IMR-90 (cell line): ENCODE data around the gene FIBCD1. TPM values are rescaled to one million over a fixed set of nuclear protein-coding genes. Genes with fewer than 3 reads are reported as not detected.

Experiments used
- ATAC-seq: fragments of 200-7000 bp; cut with Tn5 transposase; 2 replicates; pipeline ENCODE4 v1.9.1; 2020; ENCODE audit warnings: low read depth, mild to moderate bottlenecking, moderate library complexity
- BruUV-seq: library from RNA; stranded (reverse); fragments of 400-500 nt; replicated peaks from 2 replicates; lab custom pipeline; 2021; lab: Mats Ljungman, UMichigan
- CTCF ChIA-PET: fragments of 300-600 bp; formaldehyde crosslinking; extraction: SDS; loops from one replicate; lab custom pipeline; 2021; ENCODE audit warnings: antibody characterized with exemption; lab: Yijun Ruan, JAX
- POLR2A ChIA-PET: fragments of 300-600 bp; sonication (Branson Sonifier 250); formaldehyde crosslinking; loops from one replicate; lab custom pipeline; 2022; ENCODE audit warnings: antibody characterized with exemption; ENCODE audit not compliant: unreplicated experiment; lab: Charles Lee
- DNase-seq: peaks from one replicate; pipeline ENCODE4 v3.0.0; 2013
- H2AFZ ChIP-seq: replicated peaks from 2 replicates; pipeline ENCODE3; 2013; ENCODE audit warnings: low read length, mild to moderate bottlenecking; ENCODE audit not compliant: poor library complexity
- H2AK5ac ChIP-seq: 2 replicates; pipeline ENCODE4 v1.6.1; 2013; ENCODE audit warnings: low read depth, low read length, inconsistent platforms
- H2AK9ac ChIP-seq: replicated peaks from 2 replicates; pipeline ENCODE3; 2013; ENCODE audit warnings: mild to moderate bottlenecking, low read depth, low read length, moderate library complexity; ENCODE audit not compliant: poor library complexity
- H2BK120ac ChIP-seq: 2 replicates; pipeline ENCODE4 v1.6.1; 2013; ENCODE audit warnings: low read depth, low read length, inconsistent platforms
- H2BK15ac ChIP-seq: 3 replicates; pipeline ENCODE4 v1.6.1; 2013; ENCODE audit warnings: low read depth, low read length, inconsistent platforms
- H2BK20ac ChIP-seq: 2 replicates; pipeline ENCODE4 v1.6.1; 2013; ENCODE audit warnings: low read depth, mild to moderate bottlenecking, inconsistent platforms, low read length, moderate library complexity
- H2BK5ac ChIP-seq: 2 replicates; pipeline ENCODE4 v1.6.1; 2013; ENCODE audit warnings: mild to moderate bottlenecking, low read depth, low read length, inconsistent platforms; ENCODE audit not compliant: poor library complexity, severe bottlenecking
- H3K14ac ChIP-seq: replicated peaks from 2 replicates; pipeline ENCODE4 v1.6.1; 2013; ENCODE audit warnings: low read depth, low read length, inconsistent platforms
- H3K18ac ChIP-seq: 2 replicates; pipeline ENCODE4 v1.6.1; 2013; ENCODE audit warnings: low read depth, low read length, control low read depth
- H3K23ac ChIP-seq: 2 replicates; pipeline ENCODE4 v1.6.1; 2013; ENCODE audit warnings: low read depth, low read length, inconsistent platforms
- H3K27ac ChIP-seq: 2 replicates; pipeline ENCODE4 v1.5.1; 2013; ENCODE audit warnings: mild to moderate bottlenecking, control low read depth, low read length; ENCODE audit not compliant: insufficient read depth
- H3K27me3 ChIP-seq: 2 replicates; pipeline ENCODE4 v1.6.1; 2013; ENCODE audit warnings: low read length; ENCODE audit not compliant: control insufficient read depth, insufficient read depth
- H3K36me3 ChIP-seq: 2 replicates; pipeline ENCODE4 v1.6.1; 2013; ENCODE audit warnings: low read length, mixed read lengths; ENCODE audit not compliant: control insufficient read depth, insufficient read depth
- H3K4ac ChIP-seq: 2 replicates; pipeline ENCODE4 v1.6.1; 2013; ENCODE audit warnings: low read depth, low read length, inconsistent platforms
- H3K4me1 ChIP-seq: 2 replicates; pipeline ENCODE4 v1.6.1; 2013; ENCODE audit warnings: low read length, mixed read lengths; ENCODE audit not compliant: control insufficient read depth, insufficient read depth
- H3K4me2 ChIP-seq: 2 replicates; pipeline ENCODE4 v1.6.1; 2013; ENCODE audit warnings: low read depth, mild to moderate bottlenecking, control low read depth, low read length, moderate library complexity
- H3K4me3 ChIP-seq: 2 replicates; pipeline ENCODE4 v1.5.1; 2013; ENCODE audit warnings: low read depth, mild to moderate bottlenecking, control low read depth, low read length, moderate library complexity; ENCODE audit not compliant: insufficient read depth
- H3K56ac ChIP-seq: 2 replicates; pipeline ENCODE4 v1.6.1; 2013; ENCODE audit warnings: low read length, inconsistent platforms; ENCODE audit not compliant: insufficient read depth; ENCODE audit errors: extremely low read depth
- H3K79me1 ChIP-seq, 2 experiments: 2 replicates each; pipeline ENCODE4 v1.6.1; 2013; ENCODE audit warnings: low read length in 2 of 2, inconsistent platforms in 1 of 2, low read depth in 1 of 2
- H3K9ac ChIP-seq: 2 replicates; pipeline ENCODE4 v1.6.1; 2013; ENCODE audit warnings: low read depth, low read length, control low read depth
- H3K9me1 ChIP-seq: 2 replicates; pipeline ENCODE4 v1.6.1; 2013; ENCODE audit warnings: low read length, inconsistent platforms; ENCODE audit not compliant: insufficient read depth
- H3K9me3 ChIP-seq: 2 replicates; pipeline ENCODE4 v1.6.1; 2013; ENCODE audit warnings: low read length; ENCODE audit not compliant: control insufficient read depth, insufficient read depth
- H4K20me1 ChIP-seq: 2 replicates; pipeline ENCODE4 v1.6.1; 2013; ENCODE audit warnings: low read length, inconsistent platforms; ENCODE audit not compliant: insufficient read depth
- H4K5ac ChIP-seq: 2 replicates; pipeline ENCODE4 v1.6.1; 2013; ENCODE audit warnings: mild to moderate bottlenecking, low read depth, low read length, control low read depth
- H4K8ac ChIP-seq, 2 experiments: 2 replicates each; pipeline ENCODE4 v1.6.1; 2013; ENCODE audit warnings: low read depth in 2 of 2, low read length in 2 of 2, control low read depth in 1 of 2, inconsistent platforms in 1 of 2
- H4K91ac ChIP-seq: 2 replicates; pipeline ENCODE4 v1.6.1; 2013; ENCODE audit warnings: low read depth, low read length, inconsistent platforms; ENCODE audit not compliant: insufficient read depth
- BHLHE40 ChIP-seq: fragments of 150-350 bp; IDR thresholded peaks from 2 replicates; pipeline ENCODE4 v1.6.1; 2016; ENCODE audit warnings: mild to moderate bottlenecking, low read depth, low read length
- CEBPB ChIP-seq: IDR thresholded peaks from 2 replicates; pipeline ENCODE4 v1.6.1; 2012; ENCODE audit warnings: low read depth, low read length, improper control_type of control experiment
- MAZ ChIP-seq: IDR thresholded peaks from 2 replicates; pipeline ENCODE4 v1.6.1; 2012; ENCODE audit warnings: low read depth, mild to moderate bottlenecking, low read length, improper control_type of control experiment, moderate library complexity, borderline replicate concordance
- MXI1 ChIP-seq: IDR thresholded peaks from 2 replicates; pipeline ENCODE4 v1.6.1; 2012; ENCODE audit warnings: low read depth, mild to moderate bottlenecking, low read length, moderate library complexity, borderline replicate concordance
- NFE2L2 ChIP-seq: fragments of 150-350 bp; IDR thresholded peaks from 2 replicates; pipeline ENCODE4 v1.6.1; 2016; ENCODE audit warnings: low read depth, mild to moderate bottlenecking, low read length
- POLR2A ChIP-seq: IDR thresholded peaks from 2 replicates; pipeline ENCODE4 v1.6.1; 2012; ENCODE audit warnings: mild to moderate bottlenecking, low read depth, low read length
- SMC3 ChIP-seq: fragments of 150-350 bp; IDR thresholded peaks from 2 replicates; pipeline ENCODE4 v1.6.1; 2016; ENCODE audit warnings: low read depth, mild to moderate bottlenecking, antibody characterized with exemption, low read length, moderate library complexity
- WGBS, 2 experiments: methylation state at CpG; one replicate each; pipeline versions ENCODE4 v1.1.5 to v1.1.7; 2013; ENCODE audit warnings: missing lambda C conversion rate in 2 of 2; ENCODE audit not compliant: insufficient read length in 1 of 2; ENCODE audit errors: extremely low coverage in 2 of 2; 5-methylcytosine and 5-hydroxymethylcytosine counted together
- dilution Hi-C: fragments of 300-500 bp; cut with HindIII; formaldehyde crosslinking; loops from one replicate; pipeline ENCODE4 v1.14.3; 2018; ENCODE audit warnings: low sequenced_read_pairs; ENCODE audit not compliant: unreplicated experiment
- in situ Hi-C: fragments of 300-500 bp; cut with MboI; formaldehyde crosslinking; loops from 3 replicates; pipeline ENCODE4 v1.14.3; 2019; ENCODE audit warnings: low sequenced_read_pairs, inconsistent platforms, mixed read lengths
- intact Hi-C: fragments of 100-400 bp; cut with micrococcal nuclease; formaldehyde crosslinking; loops from 2 replicates; pipeline ENCODE4 v1.10.0; 2022
- polyA plus RNA-seq, 3 experiments: library from polyadenylated mRNA; depleted of rRNA; stranded (reverse); fragments of >200 nt; gene quantifications; 2 replicates each; pipeline ENCODE4 v1.2.3, GENCODE V29; 2012; ENCODE audit warnings: low replicate concordance in 1 of 3
- total RNA-seq: library from RNA; depleted of rRNA; stranded (reverse); fragments of >200 nt; gene quantifications from 2 replicates; pipeline ENCODE4 v1.2.3, GENCODE V29; 2012
- TF ChIP-seq, protein P1 (sequence below): fragments of 150-350 bp; IDR thresholded peaks from 2 replicates; pipeline ENCODE4 v1.6.1; 2017; ENCODE audit warnings: mild to moderate bottlenecking, antibody characterized with exemption, low read length, low read depth
- TF ChIP-seq, protein P2 (sequence below): fragments of 150-350 bp; IDR thresholded peaks from 2 replicates; pipeline ENCODE4 v1.6.1; 2016; ENCODE audit warnings: low read depth, mild to moderate bottlenecking, low read length, moderate library complexity, borderline replicate concordance

FIBCD1 gene
- total and polyA plus RNA-seq, 2 of the 4 experiments (the other 2 are of a cell fraction), result 1.1 to 10.1 TPM

DNA sequence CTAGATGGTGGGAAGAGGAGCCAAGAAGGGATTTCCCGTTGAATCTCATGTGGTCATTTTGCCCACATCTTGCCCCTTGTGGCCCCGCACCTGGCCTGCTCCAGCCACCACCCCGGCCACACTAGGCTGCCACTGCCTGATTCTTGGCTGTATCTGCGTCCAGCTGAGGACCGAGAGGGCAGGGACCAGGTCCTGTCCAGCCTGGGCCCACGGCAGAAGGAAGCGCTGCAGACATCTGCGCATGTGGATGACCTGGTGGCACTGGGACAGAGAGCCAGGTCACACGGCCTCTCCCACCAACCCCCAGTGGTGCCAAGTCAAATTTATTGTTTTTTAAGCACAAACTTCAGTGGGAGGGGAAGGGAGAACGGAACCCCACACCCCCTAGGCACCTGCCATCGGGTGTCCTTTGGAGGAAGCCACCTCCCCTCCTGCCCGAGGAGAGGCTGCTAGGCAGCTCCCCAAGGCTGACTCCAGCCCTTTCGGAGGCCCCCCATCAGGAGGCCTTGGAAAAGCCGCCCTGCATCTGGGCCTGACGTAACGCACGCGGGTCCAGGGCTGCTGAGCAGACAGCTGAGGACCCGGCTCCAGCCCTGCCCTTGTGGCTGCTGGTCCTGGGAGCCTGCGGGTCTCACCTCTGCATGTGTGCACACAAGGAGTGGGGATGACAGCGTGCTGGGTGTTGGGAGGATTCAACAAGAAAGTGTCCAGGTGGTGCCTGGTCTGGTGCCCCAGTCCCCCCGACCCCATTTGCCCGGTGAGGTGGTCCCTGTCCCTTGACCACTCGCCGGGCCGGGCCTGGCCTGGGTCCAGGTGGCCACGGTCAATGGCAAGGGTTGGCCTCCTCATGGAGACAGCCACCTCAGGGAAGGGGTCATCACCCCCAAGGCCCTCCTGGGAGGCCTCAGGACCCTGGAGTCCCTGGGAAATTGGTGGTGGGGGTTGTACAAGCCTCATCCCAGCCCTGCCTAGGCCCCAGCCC is 36.6 kb downstream of the FIBCD1 start (continued):
- TF ChIP-seq, protein P1, sequence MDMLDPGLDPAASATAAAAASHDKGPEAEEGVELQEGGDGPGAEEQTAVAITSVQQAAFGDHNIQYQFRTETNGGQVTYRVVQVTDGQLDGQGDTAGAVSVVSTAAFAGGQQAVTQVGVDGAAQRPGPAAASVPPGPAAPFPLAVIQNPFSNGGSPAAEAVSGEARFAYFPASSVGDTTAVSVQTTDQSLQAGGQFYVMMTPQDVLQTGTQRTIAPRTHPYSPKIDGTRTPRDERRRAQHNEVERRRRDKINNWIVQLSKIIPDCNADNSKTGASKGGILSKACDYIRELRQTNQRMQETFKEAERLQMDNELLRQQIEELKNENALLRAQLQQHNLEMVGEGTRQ, result no peak

DNA sequence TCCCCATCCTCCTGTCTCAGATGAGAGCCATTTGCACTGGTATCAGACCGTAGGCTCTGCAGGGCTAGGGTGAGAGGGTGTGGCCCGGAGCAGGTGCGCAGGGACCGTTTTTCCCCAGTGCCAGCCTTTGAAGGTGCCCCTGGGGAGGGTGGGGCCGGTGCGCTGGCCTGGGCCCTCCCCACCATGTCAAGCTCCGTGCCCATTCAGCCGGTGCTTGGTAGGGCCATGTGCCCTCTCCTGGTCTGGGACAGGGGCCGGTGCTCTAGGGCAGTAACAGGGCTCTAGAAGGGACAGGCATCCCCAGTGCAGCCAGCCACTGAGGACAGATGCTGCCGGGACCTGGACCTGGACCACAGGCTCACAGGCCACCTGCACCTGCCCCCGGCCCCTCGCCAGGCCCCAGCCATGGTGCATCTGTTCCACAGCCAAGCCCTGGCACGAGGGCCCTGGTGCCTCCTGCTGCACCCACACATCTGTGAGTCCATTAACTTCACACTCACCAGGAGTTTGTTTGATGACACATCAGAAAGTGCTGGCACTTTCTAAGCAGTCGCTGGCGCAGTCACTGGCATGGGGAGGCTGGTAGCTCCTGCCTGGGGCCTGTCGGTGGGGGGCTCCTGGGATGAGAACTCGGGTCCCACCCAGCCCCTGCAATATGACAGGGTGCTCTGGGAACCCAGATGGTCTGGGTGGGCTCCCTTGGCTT is 37.4 kb downstream of the FIBCD1 start:
- H3K4ac ChIP-seq, result no peak overlapping the region
- ChIA-PET POLR2A (no interaction called here), CTCF (no interaction called here)
- no peak overlapping the region for H3K23ac ChIP-seq
- H2AK5ac ChIP-seq, result no peak overlapping the region
- DNase-seq (no peak), ATAC-seq (no peak)
- no peak overlapping the region for H2BK15ac ChIP-seq
- H3K4me3 ChIP-seq, result no peak overlapping the region
- no peak overlapping the region for H3K9ac ChIP-seq
- in situ Hi-C loops, result no loop called here
- no TSS peak for BruUV-seq
- no peak overlapping the region for H3K56ac ChIP-seq
- H3K79me1 ChIP-seq, result no peaks in the 10 kb centered on the region
- no peak overlapping the region for H2BK5ac ChIP-seq
- no peak overlapping the region for H3K27ac ChIP-seq
- 94% methylated on average over 3 of the region's 17 CpGs; no CpG with 5 or more reads in 1 of the 2 experiments for WGBS, 2 experiments
- H3K4me1 ChIP-seq, result no peaks in the 10 kb centered on the region
- no peak overlapping the region for H4K8ac ChIP-seq
- no peak overlapping the region for H2BK120ac ChIP-seq
- no peak overlapping the region for H4K91ac ChIP-seq
- no peaks in the 10 kb centered on the region for H3K36me3 ChIP-seq
- no peak overlapping the region for H2BK20ac ChIP-seq
- no peak overlapping the region for H4K5ac ChIP-seq
- peak overlapping the region; percentile 3 for H2AK9ac ChIP-seq
- no peak overlapping the region for H2AFZ ChIP-seq
- peaks cover 6% of the 10 kb centered on the region; the same call in 1 of the 2 replicates for H4K20me1 ChIP-seq
- H3K27me3 ChIP-seq, result peaks cover 2% of the 10 kb centered on the region; the same call in 1 of the 2 replicates
- H3K9me3 ChIP-seq, result peaks cover 2% of the 10 kb centered on the region; the same call in 1 of the 2 replicates
- H3K18ac ChIP-seq, result no peak overlapping the region
- dilution Hi-C loops, result no loop called here
- TF ChIP-seq NFE2L2 (no peak), MXI1 (no peak), CEBPB (no peak), BHLHE40 (no peak), SMC3 (no peak), MAZ (no peak), POLR2A (no peak)
- TF ChIP-seq, protein P2, sequence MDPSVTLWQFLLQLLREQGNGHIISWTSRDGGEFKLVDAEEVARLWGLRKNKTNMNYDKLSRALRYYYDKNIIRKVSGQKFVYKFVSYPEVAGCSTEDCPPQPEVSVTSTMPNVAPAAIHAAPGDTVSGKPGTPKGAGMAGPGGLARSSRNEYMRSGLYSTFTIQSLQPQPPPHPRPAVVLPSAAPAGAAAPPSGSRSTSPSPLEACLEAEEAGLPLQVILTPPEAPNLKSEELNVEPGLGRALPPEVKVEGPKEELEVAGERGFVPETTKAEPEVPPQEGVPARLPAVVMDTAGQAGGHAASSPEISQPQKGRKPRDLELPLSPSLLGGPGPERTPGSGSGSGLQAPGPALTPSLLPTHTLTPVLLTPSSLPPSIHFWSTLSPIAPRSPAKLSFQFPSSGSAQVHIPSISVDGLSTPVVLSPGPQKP, result no peak
- no peaks in the 10 kb centered on the region for H3K9me1 ChIP-seq
- no peak overlapping the region for H3K14ac ChIP-seq
- no peak overlapping the region for H3K4me2 ChIP-seq
- intact Hi-C loops, result no loop called here
